Osteoblast (primary cell): Measurements from ENCODE around the gene HRK. TPM values are rescaled to one million over a fixed set of nuclear protein-coding genes. Genes with fewer than 3 reads are reported as not detected.

ENCODE experiments used
- DNase-seq: peaks from one replicate; pipeline ENCODE4 v3.0.0; 2011; ENCODE audit warnings: low spot score, mixed read lengths; ENCODE audit not compliant: insufficient read length; ENCODE audit errors: missing footprints
- H2AFZ ChIP-seq: 2 replicates; pipeline ENCODE4 v1.6.0; 2011; ENCODE audit warnings: mild to moderate bottlenecking, low read length
- H3K27ac ChIP-seq: 2 replicates; pipeline ENCODE4 v1.5.1; 2011; ENCODE audit warnings: mild to moderate bottlenecking, low read depth, low read length, moderate library complexity
- H3K27me3 ChIP-seq: 2 replicates; pipeline ENCODE4 v1.6.0; 2012; ENCODE audit warnings: mild to moderate bottlenecking, control low read depth, inconsistent platforms, low read length, moderate library complexity; ENCODE audit not compliant: insufficient read depth
- H3K36me3 ChIP-seq: 2 replicates; pipeline ENCODE4 v1.5.1; 2011; ENCODE audit warnings: mild to moderate bottlenecking, low read length, control low read depth, moderate library complexity; ENCODE audit not compliant: insufficient read depth
- H3K4me1 ChIP-seq: 2 replicates; pipeline ENCODE4 v1.5.1; 2011; ENCODE audit warnings: mild to moderate bottlenecking, low read length, control low read depth, moderate library complexity; ENCODE audit not compliant: insufficient read depth
- H3K4me2 ChIP-seq: 2 replicates; pipeline ENCODE4 v1.6.0; 2011; ENCODE audit warnings: mild to moderate bottlenecking, low read length; ENCODE audit not compliant: insufficient read depth
- H3K4me3 ChIP-seq: fragments of 200-600 bp; sonication (generic); 3 replicates; pipeline ENCODE4 v1.5.1; 2012; ENCODE audit warnings: mild to moderate bottlenecking, low read length, inconsistent platforms; ENCODE audit not compliant: insufficient read depth
- H3K79me2 ChIP-seq: 2 replicates; pipeline ENCODE4 v1.6.0; 2012; ENCODE audit warnings: mild to moderate bottlenecking, low read length, control low read depth, inconsistent platforms; ENCODE audit not compliant: insufficient read depth
- H3K9me3 ChIP-seq: 2 replicates; pipeline ENCODE4 v1.5.1; 2011; ENCODE audit warnings: low read depth, low read length, control low read depth
- H4K20me1 ChIP-seq: 2 replicates; pipeline ENCODE4 v1.6.0; 2012; ENCODE audit warnings: mild to moderate bottlenecking, low read length, control low read depth; ENCODE audit not compliant: insufficient read depth
- CTCF ChIP-seq: IDR thresholded peaks from 2 replicates; pipeline ENCODE4 v1.5.1; 2011; ENCODE audit warnings: mild to moderate bottlenecking, low read depth, low read length, moderate library complexity; ENCODE audit errors: extremely low read depth
- total RNA-seq: library from RNA; depleted of rRNA; stranded (reverse); fragments of >200 nt; gene quantifications from 2 replicates; pipeline ENCODE4 v1.2.3, GENCODE V29; 2012

The HRK gene
- total RNA-seq, 1 donor: under 0.01 TPM

GRCh38 chr12:116926283-116927243 lies 45.3 kb upstream of the HRK start:
- H3K4me3 ChIP-seq: no peak overlapping the region
- no peaks in the 10 kb centered on the region for H3K9me3 ChIP-seq
- peaks cover 52% of the 10 kb centered on the region for H4K20me1 ChIP-seq
- no peak for DNase-seq
- peaks cover 22% of the 10 kb centered on the region for H3K4me1 ChIP-seq
- peaks cover 78% of the 10 kb centered on the region for H3K79me2 ChIP-seq
- no peak for TF ChIP-seq CTCF
- peaks cover 28% of the 10 kb centered on the region for H3K36me3 ChIP-seq
- no peaks in the 10 kb centered on the region for H3K27me3 ChIP-seq
- H3K27ac ChIP-seq: no peak overlapping the region
- H3K4me2 ChIP-seq: peak overlapping the region; percentile 7
- H2AFZ ChIP-seq: no peak overlapping the region

GRCh38 chr12:116924558-116925453 lies 43.6 kb upstream of the HRK start:
- H3K36me3 ChIP-seq: peaks cover 20% of the 10 kb centered on the region
- DNase-seq: peak; percentile 47
- H3K4me3 ChIP-seq: no peak overlapping the region
- peaks cover 61% of the 10 kb centered on the region for H4K20me1 ChIP-seq
- H3K4me1 ChIP-seq: peaks cover 22% of the 10 kb centered on the region
- peak overlapping the region; percentile 0 for H3K4me2 ChIP-seq
- no peaks in the 10 kb centered on the region for H3K27me3 ChIP-seq
- no peak for TF ChIP-seq CTCF
- peaks cover 80% of the 10 kb centered on the region for H3K79me2 ChIP-seq
- no peaks in the 10 kb centered on the region for H3K9me3 ChIP-seq
- H3K27ac ChIP-seq: peak overlapping the region; percentile 15
- no peak overlapping the region for H2AFZ ChIP-seq

GRCh38 chr12:116922194-116922897 lies 41.1 kb upstream of the HRK start:
- H3K79me2 ChIP-seq: peaks cover 88% of the 10 kb centered on the region
- peaks cover 70% of the 10 kb centered on the region for H4K20me1 ChIP-seq

More at GRCh38 chr12:116922194-116922897, 41.1 kb upstream of the HRK start:
- peaks cover 22% of the 10 kb centered on the region for H3K4me1 ChIP-seq
- TF ChIP-seq CTCF: no peak
- peaks cover 4% of the 10 kb centered on the region for H3K36me3 ChIP-seq
- no peaks in the 10 kb centered on the region for H3K27me3 ChIP-seq
- no peak for DNase-seq
- no peak overlapping the region for H3K27ac ChIP-seq
- H3K9me3 ChIP-seq: no peaks in the 10 kb centered on the region
- H2AFZ ChIP-seq: no peak overlapping the region
- H3K4me3 ChIP-seq: no peak overlapping the region
- no peak overlapping the region for H3K4me2 ChIP-seq
